Stimulated activated CD8-positive, alpha-beta memory T cell treated with anti-CD3 and anti-CD28 coated beads, Interleukin-15, amount 100 ng/mL, for 48 hours (primary cell): ENCODE results near the gene CTNNA1.
A peak's percentile ranks its signal among the peaks of the same experiment; 100 is the strongest.

Experiments used
- DNase-seq, 2 donors: peaks; one replicate each; pipeline ENCODE4 v3.0.0-alpha.2; 2020; ENCODE audit warnings: low read depth in 2 of 2

The CTNNA1 gene

DNA sequence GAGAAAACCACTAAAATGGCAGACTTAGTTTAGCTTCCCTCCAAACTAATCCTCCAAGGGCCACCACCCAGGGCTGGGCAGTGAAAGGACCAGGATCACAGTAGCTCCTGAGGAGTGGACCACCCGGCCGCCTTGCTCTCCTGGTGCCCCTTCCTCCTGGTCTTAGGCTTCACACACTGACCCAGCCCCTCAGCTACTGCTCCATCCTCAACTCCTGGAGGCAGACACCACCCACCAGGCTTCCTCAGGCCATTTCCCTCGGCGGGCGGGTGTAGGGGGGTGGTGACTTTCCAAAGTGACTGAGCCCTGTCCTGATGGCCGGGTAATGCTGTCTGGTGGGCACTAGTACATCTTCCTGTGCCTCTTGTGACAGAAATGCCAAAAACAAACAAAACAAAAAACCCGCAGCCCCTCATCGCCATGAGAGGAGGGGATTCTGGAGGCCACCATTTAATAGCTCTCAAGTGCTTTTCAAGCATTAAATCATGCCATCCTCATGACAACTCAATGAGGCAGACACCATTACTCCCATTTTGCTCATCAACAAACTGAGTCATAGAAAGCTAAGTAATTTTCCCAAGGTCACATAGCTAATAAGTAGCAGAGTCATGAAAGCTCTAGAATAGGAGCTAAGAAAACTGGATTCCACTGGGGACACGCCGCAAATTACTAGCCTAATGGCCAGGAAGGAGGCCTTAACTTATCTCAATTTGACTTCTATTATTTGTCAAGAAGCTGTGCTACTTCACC is 213.2 kb downstream of the CTNNA1 start:
- no peak for DNase-seq

DNA sequence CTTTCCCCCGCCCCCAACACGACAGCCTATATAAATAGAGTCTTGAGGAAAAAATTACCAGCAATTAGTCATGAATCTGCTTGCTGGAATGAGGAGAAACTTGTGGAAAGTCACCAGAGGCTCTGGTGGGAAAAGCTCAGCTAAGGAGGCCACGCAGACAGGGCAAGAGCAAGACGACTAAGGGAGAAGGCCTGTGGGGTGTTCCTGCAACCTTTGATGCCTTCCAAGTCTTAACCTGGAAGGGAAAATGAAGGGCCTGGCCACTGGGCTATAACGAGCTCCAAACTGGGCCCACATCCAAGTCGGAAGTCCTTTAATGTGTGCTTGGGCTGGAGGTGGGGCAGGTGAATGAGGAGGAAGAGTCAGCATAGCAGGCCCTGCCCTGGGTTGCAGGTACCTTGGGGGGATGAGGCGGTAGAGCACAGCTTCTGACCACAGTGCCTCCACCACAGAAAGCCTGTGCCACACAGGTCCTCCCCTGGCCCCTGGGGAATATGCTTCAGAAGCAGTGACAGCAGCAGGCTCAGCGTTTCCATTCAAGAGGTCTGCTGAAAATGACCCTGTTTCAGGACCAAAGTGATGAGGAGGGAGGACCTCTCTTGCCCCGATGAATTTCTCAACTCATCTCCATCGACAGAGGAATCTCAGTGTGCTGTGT is 214.7 kb downstream of the CTNNA1 start:
- no peak for DNase-seq

DNA sequence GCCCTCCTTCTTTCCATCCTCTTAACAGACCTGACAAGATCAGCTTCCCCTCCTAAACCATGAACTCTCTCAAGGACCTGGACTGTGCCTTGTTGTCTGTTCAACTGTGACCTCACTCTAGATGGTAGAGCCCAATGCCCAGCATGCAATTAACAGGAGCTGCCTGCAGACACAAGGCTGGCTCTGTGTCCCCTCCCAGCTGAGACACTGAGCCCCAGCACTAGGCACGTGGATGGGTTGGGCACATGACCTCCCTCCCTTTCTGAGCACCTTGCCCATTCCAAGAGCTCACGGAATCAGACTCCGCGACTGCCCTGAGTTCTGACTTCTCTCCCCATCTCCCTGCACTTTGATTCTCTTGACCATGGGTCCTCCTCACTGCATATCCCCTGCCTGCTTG is 215.4 kb downstream of the CTNNA1 start:
- DNase-seq: no peak

DNA sequence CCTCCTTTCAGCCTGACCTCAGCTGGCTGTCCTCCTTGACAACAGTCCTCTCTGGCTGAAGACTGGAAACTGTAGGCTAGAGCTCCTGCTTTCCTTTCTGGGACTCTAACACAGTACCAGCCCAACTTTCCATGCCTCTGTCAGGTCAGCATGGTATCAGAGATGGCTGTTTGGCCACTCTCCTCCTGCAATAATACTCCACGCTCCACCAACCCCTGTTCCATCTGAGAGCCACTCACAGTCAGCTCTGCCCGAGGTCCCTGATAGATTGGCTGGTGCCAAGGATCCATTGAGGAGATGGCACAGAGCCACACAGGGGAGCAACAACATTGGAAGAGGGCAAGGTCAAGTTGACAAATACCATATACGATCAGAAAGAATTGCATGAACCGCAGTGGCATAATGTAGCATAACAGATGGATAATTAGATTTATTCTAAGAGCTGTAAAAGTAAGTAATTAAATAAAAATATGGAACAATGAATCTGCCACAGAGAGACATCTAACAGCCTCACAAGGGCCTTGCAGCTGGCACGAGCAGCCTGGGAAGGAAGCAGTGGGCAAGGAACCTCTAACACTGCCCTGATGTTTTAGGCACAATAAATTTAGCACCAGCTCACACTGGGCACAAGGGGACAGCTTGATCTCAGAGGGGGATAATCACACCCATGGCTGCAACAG is 216.2 kb downstream of the CTNNA1 start:
- DNase-seq: no peak

DNA sequence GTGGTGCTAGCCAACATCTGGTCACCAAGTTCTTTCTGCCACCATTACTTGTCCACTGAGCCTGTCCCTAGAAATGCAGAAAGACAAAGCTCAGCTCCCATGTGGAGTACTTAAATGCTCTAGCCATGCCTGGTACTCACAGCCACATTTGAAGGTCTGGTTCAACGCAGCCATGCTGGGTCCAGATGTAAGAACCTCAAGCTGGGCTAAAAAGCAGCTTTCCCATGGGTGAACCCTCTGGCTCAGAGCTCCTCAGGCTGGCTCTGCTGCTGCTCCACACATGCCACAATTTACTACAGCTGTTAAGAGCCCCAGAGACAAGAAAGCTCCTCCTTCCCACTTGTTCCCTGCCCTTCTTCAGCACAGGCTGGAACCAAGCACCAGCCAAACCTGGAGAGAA is 219.0 kb downstream of the CTNNA1 start:
- DNase-seq: no peak

DNA sequence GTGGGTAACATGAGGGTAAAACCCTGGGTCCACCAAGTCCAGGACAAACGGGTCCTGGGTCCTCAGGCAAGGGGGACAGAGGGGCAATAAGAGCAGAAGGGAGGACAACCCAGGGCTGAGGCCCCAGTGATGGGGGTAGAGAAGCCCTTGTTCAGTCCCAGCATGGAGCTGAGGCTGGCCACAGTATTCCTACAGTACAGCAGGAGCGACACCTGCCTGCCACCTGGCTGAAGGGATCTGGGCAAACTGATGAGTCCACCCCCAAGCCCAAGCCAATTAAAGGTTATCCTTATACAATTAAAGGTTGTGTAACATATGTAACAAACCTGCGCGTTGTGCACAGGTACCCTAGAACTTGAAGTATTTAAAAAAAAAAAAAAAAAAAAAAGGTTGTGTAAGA is 219.6 kb downstream of the CTNNA1 start:
- DNase-seq: no peak

DNA sequence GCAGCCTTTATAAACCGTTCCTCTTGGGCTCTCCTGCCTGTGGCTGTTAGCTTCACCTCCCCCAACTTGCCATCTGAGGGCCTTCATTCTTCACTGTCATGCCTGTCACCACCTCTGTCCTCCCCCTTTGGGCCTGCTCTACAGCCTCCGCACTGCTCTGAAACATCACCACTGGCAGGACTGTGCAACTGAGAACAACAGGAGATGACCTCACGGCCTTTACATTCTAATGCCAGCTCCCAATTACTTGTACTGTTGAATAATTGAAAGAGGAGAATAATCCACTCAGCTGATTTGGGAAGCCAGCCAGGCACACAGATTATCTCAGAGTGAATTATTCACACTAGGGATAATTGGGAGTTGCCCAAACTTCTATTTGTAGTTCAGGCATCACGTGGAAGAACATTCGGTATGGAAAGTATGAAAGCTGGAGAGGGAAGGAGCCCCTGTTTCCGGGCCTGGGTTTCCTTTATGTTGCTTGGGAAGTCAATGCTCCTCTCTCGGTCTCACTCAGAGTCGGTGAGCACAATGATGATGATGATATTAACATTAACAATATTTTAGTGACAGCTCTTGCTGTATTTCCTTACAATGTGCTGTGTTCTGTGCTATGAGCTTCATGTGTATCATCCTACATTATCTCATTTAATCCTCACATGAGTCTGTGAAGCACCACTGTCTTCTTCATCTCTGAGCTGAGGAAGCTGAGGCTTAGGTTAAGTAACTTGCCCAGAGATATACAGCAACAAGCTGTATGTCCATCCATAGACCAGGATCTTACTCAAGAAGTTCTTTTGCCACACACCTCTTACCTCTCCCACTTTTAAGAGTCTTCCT is 221.2 kb downstream of the CTNNA1 start:
- DNase-seq: no peak

DNA sequence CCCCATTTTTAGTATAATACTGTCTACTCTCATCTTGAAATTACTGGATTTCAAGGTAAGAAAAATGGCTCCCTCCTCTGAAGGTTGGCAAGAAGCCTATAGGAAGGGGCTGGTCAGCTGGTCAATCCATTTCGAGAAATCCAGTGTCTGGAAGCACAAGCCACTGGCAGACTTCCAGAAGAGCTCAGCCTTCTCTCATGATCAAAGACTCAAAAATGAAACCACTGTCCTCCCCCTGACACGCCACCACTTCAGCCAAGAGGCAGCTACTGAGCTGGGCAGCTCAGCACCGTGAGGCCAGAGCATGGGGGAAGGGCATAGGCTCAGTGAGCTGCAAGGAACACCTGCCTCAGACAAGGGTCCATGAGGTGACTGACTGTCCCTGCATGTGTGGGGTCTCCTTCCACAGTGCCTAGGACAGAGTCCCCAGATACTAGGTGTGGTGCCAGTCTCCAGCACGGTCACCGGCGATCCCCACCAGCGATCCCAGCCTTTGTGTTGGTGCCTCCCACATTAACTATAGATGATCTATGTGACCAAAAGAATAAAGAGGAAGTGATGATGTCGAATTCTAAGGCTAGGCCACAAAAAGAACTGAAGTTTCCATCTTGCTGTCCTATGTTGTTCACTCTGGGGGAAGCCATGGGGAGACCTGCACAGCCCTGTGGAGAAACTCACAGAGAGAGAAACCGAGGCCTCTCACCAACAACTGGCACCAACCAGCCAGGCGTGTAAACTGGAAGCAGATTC is 222.0 kb downstream of the CTNNA1 start:
- no peak for DNase-seq

DNA sequence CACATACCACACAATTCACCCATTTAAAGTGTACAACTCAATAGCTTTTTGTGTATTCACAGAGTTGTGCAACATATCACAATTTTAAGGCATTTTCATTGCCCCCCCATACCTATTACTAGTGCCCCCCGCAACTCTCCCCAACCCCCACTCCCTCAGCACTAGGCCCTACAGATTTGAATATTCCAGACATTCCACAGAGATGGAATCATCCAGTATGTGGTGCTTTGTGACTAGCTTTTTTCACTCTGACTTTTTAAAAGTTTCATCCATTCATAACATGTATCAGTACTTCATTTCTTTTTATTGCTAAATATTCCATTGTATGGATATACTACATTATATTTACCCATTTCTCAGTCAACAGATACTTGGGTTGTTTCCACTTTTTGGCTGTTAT is 224.9 kb downstream of the CTNNA1 start:
- no peak for DNase-seq

DNA sequence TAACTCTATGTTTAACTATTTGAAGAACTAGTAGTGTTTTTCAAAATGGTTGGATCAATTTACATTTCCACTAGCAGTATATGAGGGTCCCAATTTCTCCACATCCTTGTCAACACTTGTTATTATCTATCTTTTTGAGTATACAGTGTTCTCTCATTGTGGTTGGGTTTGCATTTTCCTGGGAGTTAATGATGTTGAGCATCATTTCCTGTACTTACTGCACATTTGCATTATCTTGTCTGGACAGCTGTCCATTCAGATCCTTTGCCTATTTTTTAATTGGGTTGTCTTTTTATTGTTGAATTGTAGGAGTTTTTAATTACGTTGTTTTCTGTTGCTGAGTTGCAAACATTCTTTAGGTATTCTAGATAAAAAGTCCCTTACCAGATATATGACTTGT is 225.4 kb downstream of the CTNNA1 start:
- no peak for DNase-seq

DNA sequence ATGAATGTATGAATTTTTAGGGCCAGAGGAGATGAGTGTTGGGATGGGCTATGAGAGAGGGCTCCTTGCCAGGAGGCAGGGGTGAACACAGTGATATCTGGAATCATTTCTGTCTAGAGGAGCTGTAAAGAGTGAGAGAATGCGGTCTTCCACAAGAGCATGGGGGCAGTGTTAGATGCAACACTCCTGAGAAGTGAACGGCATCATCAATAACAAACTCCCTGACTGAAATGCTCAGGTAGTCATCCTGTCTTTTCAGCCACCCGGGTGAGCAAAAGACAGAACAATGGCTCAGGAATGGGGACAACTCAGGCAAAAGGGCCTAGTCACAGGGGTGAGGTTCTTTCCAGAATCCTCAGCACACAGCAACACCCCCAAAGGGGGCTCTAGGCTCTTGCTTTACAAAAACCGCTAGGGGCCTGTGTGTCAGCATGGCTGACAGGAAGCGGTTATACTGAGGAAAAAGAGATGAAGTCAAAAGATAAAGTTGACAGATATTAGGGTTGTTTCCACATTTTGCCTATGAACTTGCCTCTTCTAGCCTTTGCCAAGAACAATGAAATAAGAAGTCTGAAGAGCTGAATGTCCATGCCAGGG is 226.6 kb downstream of the CTNNA1 start:
- DNase-seq: peak in 1 of 2 donors; percentile 39

DNA sequence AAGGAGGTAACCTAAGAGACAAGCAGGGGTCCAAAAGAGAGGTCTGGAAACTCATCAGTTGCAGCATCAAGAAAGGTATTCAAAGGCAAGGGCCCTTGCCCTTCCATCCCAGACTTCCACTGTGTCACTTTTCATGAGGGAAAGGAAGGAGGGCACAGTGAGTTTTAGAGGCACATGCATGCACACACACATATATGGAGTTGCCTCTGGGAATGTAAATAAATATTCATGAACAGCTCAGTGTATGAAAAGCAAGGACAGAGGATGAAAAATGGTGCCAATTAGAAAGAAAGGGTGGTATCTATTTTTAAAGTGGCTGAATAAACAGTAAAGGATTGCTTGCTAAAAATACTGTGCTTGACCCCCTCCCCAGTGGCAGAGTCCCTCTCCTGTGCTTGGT is 227.2 kb downstream of the CTNNA1 start:
- no peak for DNase-seq

DNA sequence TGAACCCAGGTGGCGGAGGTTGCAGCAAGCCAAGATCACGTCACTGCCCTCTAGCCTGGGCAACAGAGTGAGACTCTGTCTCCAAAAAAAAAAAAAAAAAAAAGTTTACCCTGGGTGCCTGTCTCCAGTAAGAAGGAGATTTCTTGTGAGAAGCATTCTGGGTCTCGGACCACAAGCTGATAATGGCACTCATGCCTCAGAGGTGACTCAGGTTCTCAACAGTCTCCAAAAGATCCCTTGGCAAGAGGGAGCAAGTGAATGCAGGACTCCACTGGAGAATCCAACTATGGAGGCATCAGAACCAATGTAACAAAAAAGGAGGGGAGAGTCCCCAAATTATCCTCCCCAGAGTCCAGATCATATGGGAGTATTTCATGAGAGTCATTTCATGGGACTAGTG is 227.9 kb downstream of the CTNNA1 start:
- no peak for DNase-seq

DNA sequence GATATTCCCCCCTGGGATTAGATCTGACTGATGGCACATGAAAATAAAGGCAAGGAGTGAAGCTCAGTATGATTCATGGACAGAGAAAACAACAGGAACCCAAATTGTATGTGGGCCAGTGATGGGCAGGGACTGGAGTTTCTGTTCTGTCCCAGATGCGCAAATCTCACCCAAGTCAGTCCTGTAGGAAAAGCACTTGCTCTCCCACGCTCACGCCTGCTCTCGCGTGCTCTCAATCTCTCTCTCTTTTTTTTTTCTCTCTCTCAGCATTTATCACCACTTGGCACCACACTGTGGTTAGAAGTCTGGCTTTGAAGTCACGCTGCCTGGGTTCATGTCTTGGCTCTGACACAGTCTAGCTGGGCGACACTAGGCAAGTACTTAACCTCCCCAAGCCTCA is 228.4 kb downstream of the CTNNA1 start:
- DNase-seq: no peak

DNA sequence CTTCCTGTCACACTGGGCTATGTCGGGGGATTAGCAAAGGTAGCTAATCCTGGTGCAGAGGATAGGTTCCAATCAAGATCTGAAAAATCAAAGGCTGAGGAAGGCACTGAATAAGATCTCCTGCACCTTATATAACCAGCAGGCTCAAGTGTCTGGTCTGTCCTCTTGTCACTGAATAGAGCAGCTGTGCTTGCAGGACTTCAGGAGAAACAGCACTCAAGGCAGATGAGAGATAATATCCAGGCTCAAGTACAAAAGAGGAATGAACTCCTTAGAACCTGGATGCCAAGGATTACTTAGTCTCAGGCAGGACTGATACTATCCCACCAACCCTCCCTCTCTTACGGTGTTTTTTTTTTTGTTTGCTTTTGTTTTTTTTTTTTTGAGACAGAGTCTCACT is 230.8 kb downstream of the CTNNA1 start:
- no peak for DNase-seq
